Fibroblast of lung (primary cell): Measurements from ENCODE around the gene DXO. TPM values are rescaled to one million over a fixed set of nuclear protein-coding genes. Genes with fewer than 3 reads are reported as not detected.
"Not testable (repeated sequence)": the region's sequence is repeated elsewhere in the genome, so short reads cannot be mapped to it uniquely, and the experiment has no call there.

Source experiments
- DNase-seq, 2 donors: peaks; one replicate each; pipeline versions ENCODE4 v3.0.0 to v3.0.0-alpha.2; 2010; ENCODE audit warnings: low read depth in 2 of 2
- H2AFZ ChIP-seq: 2 replicates; pipeline ENCODE4 v1.5.1; 2012; ENCODE audit warnings: low read length, control low read depth, inconsistent platforms
- H3K27ac ChIP-seq: 2 replicates; pipeline ENCODE4 v1.5.1; 2011; ENCODE audit warnings: low read length, control low read depth; ENCODE audit not compliant: insufficient read depth
- H3K27me3 ChIP-seq: 2 replicates; pipeline ENCODE4 v1.5.1; 2011; ENCODE audit warnings: mild to moderate bottlenecking, low read length; ENCODE audit not compliant: control insufficient read depth, insufficient read depth
- H3K36me3 ChIP-seq: 2 replicates; pipeline ENCODE4 v1.5.1; 2011; ENCODE audit warnings: low read length; ENCODE audit not compliant: control insufficient read depth, insufficient read depth
- H3K4me1 ChIP-seq: 2 replicates; pipeline ENCODE4 v1.5.1; 2011; ENCODE audit warnings: low read length; ENCODE audit not compliant: control insufficient read depth, insufficient read depth; ENCODE audit errors: extremely low read depth
- H3K4me2 ChIP-seq: 2 replicates; pipeline ENCODE4 v1.5.1; 2011; ENCODE audit warnings: low read length, control low read depth; ENCODE audit not compliant: insufficient read depth; ENCODE audit errors: extremely low read depth
- H3K4me3 ChIP-seq, 4 experiments: fragments of 200-600 bp in 1 of 4; sonication (generic) in 1 of 4; replicated peaks in 1 of 4; 2 replicates each; pipeline ENCODE4 v1.5.1; 2011 to 2016; ENCODE audit warnings: low read length in 4 of 4, low read depth in 3 of 4, mild to moderate bottlenecking in 3 of 4, control low read depth in 2 of 4, inconsistent platforms in 1 of 4, mixed read lengths in 1 of 4; ENCODE audit not compliant: insufficient read depth in 1 of 4; ENCODE audit errors: control extremely low read depth in 1 of 4
- H3K79me2 ChIP-seq: 2 replicates; pipeline ENCODE4 v1.5.1; 2012; ENCODE audit warnings: mild to moderate bottlenecking, low read length, inconsistent platforms; ENCODE audit not compliant: control insufficient read depth, insufficient read depth
- H3K9ac ChIP-seq: 2 replicates; pipeline ENCODE4 v1.5.1; 2011; ENCODE audit warnings: mild to moderate bottlenecking, low read length, control low read depth; ENCODE audit not compliant: insufficient read depth
- H3K9me3 ChIP-seq: 2 replicates; pipeline ENCODE4 v1.5.1; 2012; ENCODE audit warnings: low read depth, low read length; ENCODE audit not compliant: control insufficient read depth, insufficient read depth
- H4K20me1 ChIP-seq: 2 replicates; pipeline ENCODE4 v1.5.1; 2011; ENCODE audit warnings: low read length; ENCODE audit not compliant: control insufficient read depth, insufficient read depth; ENCODE audit errors: extremely low read depth
- polyA plus RNA-seq, 2 donors: library from polyadenylated mRNA; depleted of rRNA in 1 of 2; stranded (reverse) in 1 of 2; unstranded in 1 of 2; fragments of >200 nt; gene quantifications; 2 replicates each; pipeline ENCODE4 v1.2.1, GENCODE V29; 2011 to 2012; ENCODE audit warnings: missing spikeins in 1 of 2
- total RNA-seq: library from RNA; depleted of rRNA; stranded (reverse); fragments of >200 nt; gene quantifications from 2 replicates; pipeline ENCODE4 v1.2.1, GENCODE V29; 2014

DXO gene
- total and polyA plus RNA-seq, 2 donors (not counting 1 experiment from before 2014, with no cell fraction given), result 9.1 to 14.0 TPM

DNA sequence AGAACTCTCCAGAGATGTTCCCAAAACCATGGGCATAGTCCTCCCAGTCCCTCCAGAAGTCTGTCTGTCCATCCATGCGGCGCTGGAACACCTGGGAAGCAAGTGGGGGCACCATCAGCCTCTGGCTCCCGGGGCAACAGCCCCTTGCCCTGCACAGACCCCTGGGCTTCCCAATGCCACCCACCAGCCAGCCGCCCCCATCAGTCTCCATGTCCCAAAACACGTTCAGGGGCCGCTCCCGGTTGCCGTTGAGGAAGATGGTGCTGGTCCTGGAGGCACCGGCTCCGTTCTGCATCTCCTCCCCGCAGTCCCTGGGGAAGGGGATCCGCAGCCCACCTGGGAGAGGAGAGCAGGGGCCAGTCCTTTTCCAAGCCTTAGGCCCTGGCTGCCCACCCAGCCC lies 37.6 kb upstream of the DXO start:
- not testable (repeated sequence) for H3K4me1 ChIP-seq, H4K20me1 ChIP-seq, H3K9ac ChIP-seq, H2AFZ ChIP-seq, H3K9me3 ChIP-seq, H3K4me2 ChIP-seq, H3K36me3 ChIP-seq, H3K27me3 ChIP-seq, H3K27ac ChIP-seq, H3K4me3 ChIP-seq, H3K79me2 ChIP-seq, DNase-seq

- H3K79me2 ChIP-seq, H3K4me2 ChIP-seq, H3K9ac ChIP-seq, H2AFZ ChIP-seq, H3K36me3 ChIP-seq, H3K9me3 ChIP-seq, H3K27me3 ChIP-seq, H4K20me1 ChIP-seq, DNase-seq, H3K4me1 ChIP-seq, H3K27ac ChIP-seq, H3K4me3 ChIP-seq: not testable (repeated sequence)
Measured at GRCh38 chr6:32008616-32009015, 36.7 kb upstream of the DXO start.

DNA sequence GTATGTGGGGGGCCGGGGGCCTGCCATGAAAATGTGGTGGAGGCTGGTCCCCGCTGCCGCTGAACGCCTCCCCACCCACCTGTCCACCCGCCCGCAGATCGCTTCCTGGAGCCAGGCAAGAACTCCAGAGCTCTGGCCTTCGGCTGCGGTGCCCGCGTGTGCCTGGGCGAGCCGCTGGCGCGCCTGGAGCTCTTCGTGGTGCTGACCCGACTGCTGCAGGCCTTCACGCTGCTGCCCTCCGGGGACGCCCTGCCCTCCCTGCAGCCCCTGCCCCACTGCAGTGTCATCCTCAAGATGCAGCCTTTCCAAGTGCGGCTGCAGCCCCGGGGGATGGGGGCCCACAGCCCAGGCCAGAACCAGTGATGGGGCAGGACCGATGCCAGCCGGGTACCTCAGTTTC lies 36.1 kb upstream of the DXO start:
- H3K9ac ChIP-seq, H3K27me3 ChIP-seq, H4K20me1 ChIP-seq, H2AFZ ChIP-seq, H3K4me2 ChIP-seq, DNase-seq, H3K79me2 ChIP-seq, H3K9me3 ChIP-seq, H3K4me3 ChIP-seq, H3K27ac ChIP-seq, H3K36me3 ChIP-seq, H3K4me1 ChIP-seq: not testable (repeated sequence)

- not testable (repeated sequence) for H3K4me3 ChIP-seq, H3K79me2 ChIP-seq, H3K9me3 ChIP-seq, H3K4me2 ChIP-seq, H3K36me3 ChIP-seq, H3K9ac ChIP-seq, H3K27me3 ChIP-seq, H2AFZ ChIP-seq, H3K4me1 ChIP-seq, DNase-seq, H3K27ac ChIP-seq, H4K20me1 ChIP-seq
Measured at GRCh38 chr6:32007086-32007485, 35.1 kb upstream of the DXO start.

DNA sequence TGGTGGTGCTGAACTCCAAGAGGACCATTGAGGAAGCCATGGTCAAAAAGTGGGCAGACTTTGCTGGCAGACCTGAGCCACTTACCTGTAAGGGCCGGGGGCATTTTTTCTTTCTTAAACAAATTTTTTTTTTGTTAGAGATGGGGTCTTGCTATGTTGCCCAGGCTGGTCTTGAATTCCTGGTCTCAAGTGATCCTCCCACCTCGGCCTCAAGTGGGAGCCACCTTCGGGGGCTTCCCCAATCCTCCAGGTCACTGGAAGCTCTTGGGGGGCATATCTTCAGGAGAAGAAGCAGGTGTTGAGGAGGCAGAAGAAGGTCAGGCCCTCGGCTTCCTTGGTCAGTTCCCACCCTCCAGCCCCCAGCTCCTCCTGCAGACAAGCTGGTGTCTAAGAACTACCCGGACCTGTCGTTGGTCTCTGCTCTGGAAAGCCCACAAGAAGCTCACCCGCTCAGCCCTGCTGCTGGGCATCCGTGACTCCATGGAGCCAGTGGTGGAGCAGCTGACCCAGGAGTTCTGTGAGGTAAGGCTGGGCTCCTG lies 34.1 kb upstream of the DXO start:
- not testable (repeated sequence) for H3K9ac ChIP-seq, H4K20me1 ChIP-seq, H3K36me3 ChIP-seq, H3K4me1 ChIP-seq, H3K9me3 ChIP-seq, DNase-seq, H3K4me2 ChIP-seq, H3K4me3 ChIP-seq, H2AFZ ChIP-seq, H3K79me2 ChIP-seq, H3K27ac ChIP-seq, H3K27me3 ChIP-seq

- H3K9ac ChIP-seq, H3K79me2 ChIP-seq, H3K4me3 ChIP-seq, DNase-seq, H3K36me3 ChIP-seq, H3K4me1 ChIP-seq, H3K27me3 ChIP-seq, H3K27ac ChIP-seq, H3K9me3 ChIP-seq, H2AFZ ChIP-seq, H3K4me2 ChIP-seq, H4K20me1 ChIP-seq: not testable (repeated sequence)
Measured at GRCh38 chr6:32005538-32005880, 33.6 kb upstream of the DXO start.

GRCh38 chr6:32004864-32005537 lies 33.1 kb upstream of the DXO start:
- not testable (repeated sequence) for H3K4me3 ChIP-seq, H3K27ac ChIP-seq, H2AFZ ChIP-seq, H3K79me2 ChIP-seq, DNase-seq, H3K4me2 ChIP-seq, H3K9ac ChIP-seq, H3K36me3 ChIP-seq, H3K4me1 ChIP-seq, H4K20me1 ChIP-seq, H3K27me3 ChIP-seq, H3K9me3 ChIP-seq
